Measurements from ENCODE around the gene TREX2. TPM values are rescaled to one million over a fixed set of nuclear protein-coding genes. Genes with fewer than 3 reads are reported as not detected.

TREX2 gene
- total and polyA plus RNA-seq, 2 experiments from 2014 or later, result 0.81 to 1.7 TPM

- Mint-ChIP-seq H3K9me3 (no peaks in the 10 kb centered on the region; the same call in 2 of the 3 replicates), H3K27ac (no peak overlapping the region), H3K27me3 (ENCODE audit: insufficient read depth, low read depth, poor library complexity) (peaks cover 22% of the 10 kb centered on the region), H3K36me3 (ENCODE audit: low read depth) (no peaks in the 10 kb centered on the region), H3K4me3 (peak overlapping the region; percentile 72; the same call in 2 of the 3 replicates), H3K4me1 (peaks cover 8% of the 10 kb centered on the region)
- H3K4me1 ChIP-seq (ENCODE audit: insufficient read depth), result no peaks in the 10 kb centered on the region
- TF ChIP-seq NANOG (IDR thresholded peaks at IDR 0.05; ENCODE audit: borderline replicate concordance) (no peak), ZNF114 (CRISPR knock-in tag; IDR thresholded peaks at IDR 0.05) (no peak), REST (IDR thresholded peaks at IDR 0.05; ENCODE audit: unreplicated experiment) (no peak), EZH2 (IDR thresholded peaks at IDR 0.05; ENCODE audit: low read depth, unreplicated experiment) (no peak), CREB1 (CRISPR knock-in tag; IDR thresholded peaks at IDR 0.05; ENCODE audit: low read depth) (no peak), EZH2phosphoT487 (IDR thresholded peaks at IDR 0.05; ENCODE audit: unreplicated experiment) (no peak), ETS1 (IDR thresholded peaks at IDR 0.05) (no peak), ZNF462 (CRISPR knock-in tag; IDR thresholded peaks at IDR 0.05) (no peak), CTCF (conservative IDR thresholded peaks at IDR 0.05; ENCODE audit: low read depth in 2 of 2) (no peak), POLR2AphosphoS5 (IDR thresholded peaks at IDR 0.05; ENCODE audit: low read depth) (no peak), STAT1 (IDR thresholded peaks at IDR 0.05; ENCODE audit: unreplicated experiment) (no peak), ZNF331 (CRISPR knock-in tag; IDR thresholded peaks at IDR 0.05; ENCODE audit: low read depth) (no peak), JUNB (IDR thresholded peaks at IDR 0.05; ENCODE audit: unreplicated experiment) (no peak)
- H3K27me3 ChIP-seq (ENCODE audit: insufficient read depth), result peaks cover 19% of the 10 kb centered on the region; the same call in 1 of the 2 replicates
- no peak overlapping the region for H3K4me2 ChIP-seq
- DNase-seq (ENCODE audit: low spot score), result no peak
- H4K20me1 ChIP-seq (replicated peaks; ENCODE audit: insufficient read depth), result no peaks in the 10 kb centered on the region
- no peaks in the 10 kb centered on the region for H3K9me2 ChIP-seq (ENCODE audit: insufficient read depth)
- no peaks in the 10 kb centered on the region for H3F3A ChIP-seq (replicated peaks; ENCODE audit: low read depth)
- H3K36me3 ChIP-seq (ENCODE audit: insufficient read depth), result no peaks in the 10 kb centered on the region
- no peak overlapping the region for H2AFZ ChIP-seq
- no peak overlapping the region for H3K4me3 ChIP-seq
- no peak overlapping the region for H3K27ac ChIP-seq (ENCODE audit: low read depth)
- no peak for ATAC-seq
- no peaks in the 10 kb centered on the region for H3K79me2 ChIP-seq (replicated peaks; ENCODE audit: insufficient read depth)
These were observed 35.5 kb downstream of the TREX2 start for GRCh38 chrX:153410373-153410772.

All from GM23338 (cell line).